ENCODE measurements around the gene TENM4.
A peak's percentile ranks its signal among the peaks of the same experiment; 100 is the strongest.

The TENM4 gene

GRCh38 chr11:78812513-78813293 is 628.1 kb downstream of the TENM4 start:
- ATAC-seq = no peak
- no peak for TF ChIP-seq PPARA (CRISPR knock-in tag; IDR thresholded peaks at IDR 0.05; ENCODE audit: borderline replicate concordance)
- TF ChIP-seq, protein P1, sequence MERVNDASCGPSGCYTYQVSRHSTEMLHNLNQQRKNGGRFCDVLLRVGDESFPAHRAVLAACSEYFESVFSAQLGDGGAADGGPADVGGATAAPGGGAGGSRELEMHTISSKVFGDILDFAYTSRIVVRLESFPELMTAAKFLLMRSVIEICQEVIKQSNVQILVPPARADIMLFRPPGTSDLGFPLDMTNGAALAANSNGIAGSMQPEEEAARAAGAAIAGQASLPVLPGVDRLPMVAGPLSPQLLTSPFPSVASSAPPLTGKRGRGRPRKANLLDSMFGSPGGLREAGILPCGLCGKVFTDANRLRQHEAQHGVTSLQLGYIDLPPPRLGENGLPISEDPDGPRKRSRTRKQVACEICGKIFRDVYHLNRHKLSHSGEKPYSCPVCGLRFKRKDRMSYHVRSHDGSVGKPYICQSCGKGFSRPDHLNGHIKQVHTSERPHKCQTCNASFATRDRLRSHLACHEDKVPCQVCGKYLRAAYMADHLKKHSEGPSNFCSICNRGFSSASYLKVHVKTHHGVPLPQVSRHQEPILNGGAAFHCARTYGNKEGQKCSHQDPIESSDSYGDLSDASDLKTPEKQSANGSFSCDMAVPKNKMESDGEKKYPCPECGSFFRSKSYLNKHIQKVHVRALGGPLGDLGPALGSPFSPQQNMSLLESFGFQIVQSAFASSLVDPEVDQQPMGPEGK (CRISPR knock-in tag; IDR thresholded peaks at IDR 0.05; ENCODE audit: borderline replicate concordance) = no peak
- no peak for TF ChIP-seq TOX (CRISPR knock-in tag; IDR thresholded peaks at IDR 0.05; ENCODE audit: borderline replicate concordance)
- no peak for TF ChIP-seq POU6F1 (CRISPR knock-in tag; IDR thresholded peaks at IDR 0.05; ENCODE audit: borderline replicate concordance, low read depth)
- no peak for TF ChIP-seq ZNF70 (CRISPR knock-in tag; IDR thresholded peaks at IDR 0.05)

- TF ChIP-seq, protein P2, sequence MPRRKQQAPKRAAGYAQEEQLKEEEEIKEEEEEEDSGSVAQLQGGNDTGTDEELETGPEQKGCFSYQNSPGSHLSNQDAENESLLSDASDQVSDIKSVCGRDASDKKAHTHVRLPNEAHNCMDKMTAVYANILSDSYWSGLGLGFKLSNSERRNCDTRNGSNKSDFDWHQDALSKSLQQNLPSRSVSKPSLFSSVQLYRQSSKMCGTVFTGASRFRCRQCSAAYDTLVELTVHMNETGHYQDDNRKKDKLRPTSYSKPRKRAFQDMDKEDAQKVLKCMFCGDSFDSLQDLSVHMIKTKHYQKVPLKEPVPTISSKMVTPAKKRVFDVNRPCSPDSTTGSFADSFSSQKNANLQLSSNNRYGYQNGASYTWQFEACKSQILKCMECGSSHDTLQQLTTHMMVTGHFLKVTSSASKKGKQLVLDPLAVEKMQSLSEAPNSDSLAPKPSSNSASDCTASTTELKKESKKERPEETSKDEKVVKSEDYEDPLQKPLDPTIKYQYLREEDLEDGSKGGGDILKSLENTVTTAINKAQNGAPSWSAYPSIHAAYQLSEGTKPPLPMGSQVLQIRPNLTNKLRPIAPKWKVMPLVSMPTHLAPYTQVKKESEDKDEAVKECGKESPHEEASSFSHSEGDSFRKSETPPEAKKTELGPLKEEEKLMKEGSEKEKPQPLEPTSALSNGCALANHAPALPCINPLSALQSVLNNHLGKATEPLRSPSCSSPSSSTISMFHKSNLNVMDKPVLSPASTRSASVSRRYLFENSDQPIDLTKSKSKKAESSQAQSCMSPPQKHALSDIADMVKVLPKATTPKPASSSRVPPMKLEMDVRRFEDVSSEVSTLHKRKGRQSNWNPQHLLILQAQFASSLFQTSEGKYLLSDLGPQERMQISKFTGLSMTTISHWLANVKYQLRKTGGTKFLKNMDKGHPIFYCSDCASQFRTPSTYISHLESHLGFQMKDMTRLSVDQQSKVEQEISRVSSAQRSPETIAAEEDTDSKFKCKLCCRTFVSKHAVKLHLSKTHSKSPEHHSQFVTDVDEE (CRISPR knock-in tag; IDR thresholded peaks at IDR 0.05) = no peak
- no peak for TF ChIP-seq CSRNP3 (CRISPR knock-in tag; IDR thresholded peaks at IDR 0.05)
- no peak for TF ChIP-seq BACH2 (CRISPR knock-in tag; IDR thresholded peaks at IDR 0.05; ENCODE audit: borderline replicate concordance)
- TF ChIP-seq GLIS3 (CRISPR knock-in tag; IDR thresholded peaks at IDR 0.05) = no peak
- TF ChIP-seq PPARA (CRISPR knock-in tag; IDR thresholded peaks at IDR 0.05; ENCODE audit: borderline replicate concordance) = no peak
- no peak for TF ChIP-seq RARB (CRISPR knock-in tag; IDR thresholded peaks at IDR 0.05)
- no peak for TF ChIP-seq ZFP3 (CRISPR knock-in tag; IDR thresholded peaks at IDR 0.05)
- no peak for TF ChIP-seq TOX (CRISPR knock-in tag; IDR thresholded peaks at IDR 0.05; ENCODE audit: borderline replicate concordance)
- TF ChIP-seq CREB5 (CRISPR knock-in tag; IDR thresholded peaks at IDR 0.05; ENCODE audit: low read depth) = no peak
- TF ChIP-seq SNAI2 (CRISPR knock-in tag; IDR thresholded peaks at IDR 0.05) = no peak
- peak; percentile 18 for ATAC-seq
Measured at GRCh38 chr11:78810559-78811009, 630.2 kb downstream of the TENM4 start.

GRCh38 chr11:78809931-78810541 is 630.8 kb downstream of the TENM4 start:
- TF ChIP-seq CSDC2 (CRISPR knock-in tag; IDR thresholded peaks at IDR 0.05) (no peak), ZFP3 (CRISPR knock-in tag; IDR thresholded peaks at IDR 0.05) (no peak), ZNF70 (CRISPR knock-in tag; IDR thresholded peaks at IDR 0.05) (no peak), ISL1 (CRISPR knock-in tag; IDR thresholded peaks at IDR 0.05) (peak; percentile 63), TCF4 (CRISPR knock-in tag; IDR thresholded peaks at IDR 0.05; ENCODE audit: borderline replicate concordance) (peak; percentile 77), RARB (CRISPR knock-in tag; IDR thresholded peaks at IDR 0.05) (no peak), ESRRG (CRISPR knock-in tag; IDR thresholded peaks at IDR 0.05) (no peak)
- TF ChIP-seq, protein P1 (CRISPR knock-in tag; IDR thresholded peaks at IDR 0.05; ENCODE audit: borderline replicate concordance) = no peak
- TF ChIP-seq, protein P2 (CRISPR knock-in tag; IDR thresholded peaks at IDR 0.05) = peak; percentile 72; the same call in 1 of the 2 replicates
- ATAC-seq = peak; percentile 78
